Activated CD4-positive, alpha-beta T cell treated with anti-CD3 and anti-CD28 coated beads, Interleukin-2, amount 10 ng/mL, durations not matched to agents 7 days and 5 days (primary cell): ENCODE results near the gene ARHGAP15. TPM values are rescaled to one million over a fixed set of nuclear protein-coding genes. Genes with fewer than 3 reads are reported as not detected.

Experiments
- CTCF ChIA-PET: fragments of 350-600 bp; sonication (Branson Sonifier 250); formaldehyde crosslinking; loops from one replicate; lab custom pipeline; 2021; ENCODE audit warnings: antibody characterized with exemption; lab: Charles Lee
- POLR2A ChIA-PET: fragments of 350-600 bp; sonication (Branson Sonifier 250); formaldehyde crosslinking; loops from one replicate; lab custom pipeline; 2021; ENCODE audit warnings: antibody characterized with exemption; lab: Charles Lee
- DNase-seq: peaks from one replicate; pipeline ENCODE4 v3.0.0-alpha.2; 2020
- H3K27ac Mint-ChIP-seq: one replicate; pipeline ENCODE4 v1.8.0; 2021; ENCODE audit warnings: mild to moderate bottlenecking, moderate library complexity, mixed read lengths
- H3K27me3 Mint-ChIP-seq: one replicate; pipeline ENCODE4 v1.8.0; 2021; ENCODE audit warnings: mixed read lengths
- H3K36me3 Mint-ChIP-seq: one replicate; pipeline ENCODE4 v1.8.0; 2021; ENCODE audit warnings: low read depth, mixed read lengths
- H3K4me1 Mint-ChIP-seq: one replicate; pipeline ENCODE4 v1.8.0; 2021; ENCODE audit warnings: mixed read lengths
- H3K4me3 Mint-ChIP-seq: one replicate; pipeline ENCODE4 v1.8.0; 2021; ENCODE audit warnings: mild to moderate bottlenecking, moderate library complexity, mixed read lengths
- H3K9me3 Mint-ChIP-seq: one replicate; pipeline ENCODE4 v1.8.0; 2021; ENCODE audit warnings: mixed read lengths
- total RNA-seq, 2 experiments: library from RNA; stranded (reverse); gene quantifications; one replicate each; pipeline ENCODE4 v1.2.3, GENCODE V29; 2021

ARHGAP15 gene
- total RNA-seq, 2 experiments from 2014 or later = 189 to 197 TPM

DNA sequence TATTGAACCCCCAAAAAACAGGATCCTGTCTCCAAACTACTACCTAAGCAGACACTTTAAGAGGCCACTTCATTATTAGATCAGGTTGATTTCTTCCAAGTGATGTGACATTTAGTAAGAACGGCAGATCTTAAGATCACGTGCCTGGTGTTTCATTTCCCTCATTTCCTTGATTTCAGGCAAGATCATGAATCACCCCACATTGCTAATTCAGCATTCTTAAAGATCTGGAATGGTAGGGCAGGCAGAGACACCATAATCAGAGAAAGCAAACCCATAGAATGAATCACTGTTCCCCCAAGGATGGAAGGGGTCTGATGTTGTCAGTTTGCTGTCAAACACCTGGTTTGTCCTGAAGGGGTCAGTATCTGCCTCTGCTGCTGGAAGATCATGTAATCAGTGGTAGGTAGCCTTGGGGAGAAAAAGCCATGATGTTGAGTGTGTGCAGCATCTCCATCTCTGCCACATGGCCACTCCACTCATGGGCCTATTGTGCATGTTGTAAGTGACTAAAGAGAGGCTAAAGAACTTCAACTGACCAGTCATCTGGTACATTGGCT, 133.9 kb downstream of the ARHGAP15 start:
- ChIA-PET CTCF (interaction anchor here (1.0 to 1.6 kb wide), 2 partner anchors 101 to 229 kb away, joined by 4 to 6 read pairs; no protein-coding TSS in a partner anchor), POLR2A (no interaction called here)
- Mint-ChIP-seq H3K27me3 (no peaks in the 10 kb centered on the region), H3K4me1 (peaks cover 57% of the 10 kb centered on the region), H3K27ac (peak overlapping the region; percentile 92), H3K4me3 (no peak overlapping the region), H3K36me3 (peaks cover 56% of the 10 kb centered on the region), H3K9me3 (peaks cover 19% of the 10 kb centered on the region)
- no peak for DNase-seq

DNA sequence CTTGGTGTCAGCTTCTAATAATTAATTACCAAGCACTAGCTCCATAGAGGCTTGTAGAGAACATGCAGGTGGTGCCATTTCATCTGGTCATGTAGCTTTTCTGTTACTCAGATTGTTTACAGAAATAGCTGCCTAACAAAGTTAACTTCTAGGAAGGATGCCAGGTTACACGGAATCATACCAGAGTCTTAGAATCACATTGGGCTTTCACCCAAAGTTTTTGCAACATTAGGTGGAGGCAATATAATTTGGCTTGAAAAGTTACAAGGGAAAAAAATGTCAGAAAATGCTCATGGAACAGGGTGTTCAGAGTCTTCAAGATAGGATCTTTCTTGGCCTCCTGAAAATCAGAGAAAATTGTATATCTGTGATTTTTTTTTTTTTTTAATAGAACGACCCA, 135.6 kb downstream of the ARHGAP15 start:
- H3K4me3 Mint-ChIP-seq = no peak overlapping the region
- peaks cover 44% of the 10 kb centered on the region for H3K4me1 Mint-ChIP-seq
- no peak for DNase-seq
- ChIA-PET POLR2A (no interaction called here), CTCF (interaction anchor here (0.6 to 1.4 kb wide), 6 partner anchors 20 to 136 kb away, joined by 3 to 4 read pairs (median 3); no protein-coding TSS in a partner anchor)
- no peak overlapping the region for H3K27ac Mint-ChIP-seq
- peaks cover 19% of the 10 kb centered on the region for H3K9me3 Mint-ChIP-seq
- peaks cover 58% of the 10 kb centered on the region for H3K36me3 Mint-ChIP-seq
- no peaks in the 10 kb centered on the region for H3K27me3 Mint-ChIP-seq

DNA sequence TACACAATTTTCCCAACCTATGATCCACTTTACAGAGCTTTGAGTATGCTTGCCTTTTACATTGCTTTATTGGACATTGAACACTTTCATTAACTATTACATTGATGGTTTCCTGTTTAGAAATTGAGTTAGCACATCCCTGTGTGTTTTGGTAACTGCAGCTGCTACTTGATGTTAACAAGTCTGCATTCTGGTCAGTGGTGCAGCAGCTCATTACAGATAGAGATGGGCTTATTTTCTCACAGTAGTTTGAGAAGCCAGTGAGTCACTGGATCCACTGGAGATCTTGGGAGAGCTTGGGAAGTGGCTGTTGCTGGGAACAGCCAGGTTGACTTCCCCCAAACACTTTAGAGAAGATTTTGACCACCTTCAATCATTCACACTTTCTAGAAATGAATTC, 150.5 kb downstream of the ARHGAP15 start:
- Mint-ChIP-seq H3K4me1 (peaks cover 33% of the 10 kb centered on the region), H3K36me3 (peaks cover 28% of the 10 kb centered on the region), H3K4me3 (no peak overlapping the region), H3K27me3 (no peaks in the 10 kb centered on the region), H3K27ac (no peak overlapping the region), H3K9me3 (no peaks in the 10 kb centered on the region)
- no peak for DNase-seq
- ChIA-PET CTCF (interaction anchor here (0.5 to 1.2 kb wide), 4 partner anchors 19 to 245 kb away, joined by 3 to 4 read pairs (median 4); no protein-coding TSS in a partner anchor), POLR2A (no interaction called here)

DNA sequence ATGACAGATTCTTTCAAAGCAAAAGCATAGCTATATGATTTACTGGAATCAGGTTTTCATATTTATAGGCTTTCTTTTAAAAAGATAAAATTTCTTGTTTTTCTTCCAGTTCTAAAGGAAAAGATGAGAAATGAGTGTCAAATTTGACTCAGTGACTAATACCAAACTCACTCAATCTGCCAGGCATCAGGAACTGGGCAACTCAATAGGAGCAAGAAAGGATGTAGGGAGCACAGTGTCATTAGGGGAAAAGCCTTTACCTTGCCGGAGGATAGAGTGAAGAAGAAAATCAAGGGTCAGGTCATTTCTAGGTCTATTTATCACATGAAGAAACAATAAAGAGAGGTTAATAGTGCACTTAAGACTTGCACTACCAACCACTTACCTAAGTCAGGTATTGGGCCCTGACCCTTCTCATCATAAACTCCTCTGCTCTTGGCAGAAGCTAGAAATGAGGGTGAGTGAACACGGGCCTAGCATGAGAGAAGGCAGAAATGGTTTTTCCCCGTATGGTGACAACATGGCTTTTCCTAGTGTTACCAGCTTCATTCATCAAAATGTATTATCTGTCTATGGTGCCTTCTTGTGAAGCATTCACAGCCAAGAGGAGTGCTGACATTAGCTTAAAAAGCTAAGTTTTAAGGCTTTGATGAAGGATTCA, 151.0 kb downstream of the ARHGAP15 start:
- no peaks in the 10 kb centered on the region for H3K9me3 Mint-ChIP-seq
- H3K4me3 Mint-ChIP-seq = no peak overlapping the region
- peaks cover 29% of the 10 kb centered on the region for H3K4me1 Mint-ChIP-seq
- no peaks in the 10 kb centered on the region for H3K27me3 Mint-ChIP-seq
- H3K36me3 Mint-ChIP-seq = peaks cover 24% of the 10 kb centered on the region
- no peak overlapping the region for H3K27ac Mint-ChIP-seq
- POLR2A ChIA-PET = no interaction called here
- CTCF ChIA-PET = interaction anchor here (1.0 to 1.2 kb wide), 2 partner anchors 21 to 246 kb away, joined by 3 to 4 read pairs; no protein-coding TSS in a partner anchor
- no peak for DNase-seq

DNA sequence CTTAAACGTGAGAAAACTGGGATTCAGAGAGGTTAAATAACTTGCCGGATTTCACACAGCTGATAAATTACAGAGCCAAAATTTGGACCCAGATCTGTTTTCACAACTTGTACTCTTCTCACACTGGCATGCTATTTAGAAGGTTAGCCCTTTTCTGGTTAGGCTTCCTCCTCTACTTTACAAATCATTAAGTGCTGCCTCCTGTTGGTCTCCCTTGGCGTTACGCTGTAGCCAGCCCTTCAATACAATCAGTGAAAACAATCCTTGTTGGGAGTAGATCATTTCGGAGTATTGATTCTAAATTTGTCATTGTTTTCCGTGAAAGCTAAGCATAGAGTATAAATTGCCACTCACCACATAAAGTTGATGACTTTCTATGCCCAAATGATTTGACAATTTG, 153.5 kb downstream of the ARHGAP15 start:
- no peaks in the 10 kb centered on the region for H3K9me3 Mint-ChIP-seq
- CTCF ChIA-PET = interaction anchor here (2.2 kb wide), 1 partner anchor 24 kb away, joined by 8 read pairs; no protein-coding TSS in a partner anchor
- no peaks in the 10 kb centered on the region for H3K27me3 Mint-ChIP-seq
- H3K27ac Mint-ChIP-seq = no peak overlapping the region
- peaks cover 13% of the 10 kb centered on the region for H3K4me1 Mint-ChIP-seq
- no peak for DNase-seq
- H3K36me3 Mint-ChIP-seq = peaks cover 14% of the 10 kb centered on the region
- POLR2A ChIA-PET = no interaction called here
- H3K4me3 Mint-ChIP-seq = no peak overlapping the region

DNA sequence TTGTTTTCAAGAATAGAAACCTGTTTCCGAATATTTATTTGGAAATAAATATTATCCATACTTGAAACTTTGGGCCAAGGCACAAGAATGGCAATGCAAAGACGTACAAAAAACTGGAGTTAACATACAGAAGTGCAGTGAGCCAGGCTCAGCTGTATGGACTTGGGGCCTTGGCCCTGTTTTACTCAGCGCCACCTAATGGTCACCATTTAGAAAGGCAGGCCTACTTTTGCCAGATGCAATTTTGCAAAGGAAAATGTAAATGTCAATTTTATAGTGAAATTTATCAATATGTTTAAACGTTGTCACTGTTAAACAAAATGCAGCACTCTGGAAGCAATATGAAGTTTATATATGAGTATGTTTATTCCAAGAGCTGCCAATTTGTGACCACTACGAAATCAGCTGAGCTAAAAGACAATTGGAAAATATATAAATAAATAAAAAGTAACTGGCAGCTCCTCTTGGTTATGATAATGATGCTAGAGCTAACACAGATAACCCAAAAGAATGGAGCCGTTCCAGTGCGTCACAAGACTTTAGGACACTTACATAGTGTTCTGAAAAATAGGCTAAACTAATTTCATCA, 155.0 kb downstream of the ARHGAP15 start:
- no peaks in the 10 kb centered on the region for H3K27me3 Mint-ChIP-seq
- H3K4me3 Mint-ChIP-seq = no peak overlapping the region
- peak overlapping the region; percentile 51 for H3K27ac Mint-ChIP-seq
- no peaks in the 10 kb centered on the region for H3K9me3 Mint-ChIP-seq
- H3K4me1 Mint-ChIP-seq = peaks cover 13% of the 10 kb centered on the region
- POLR2A ChIA-PET = no interaction called here
- CTCF ChIA-PET = interaction anchor here (0.9 to 2.2 kb wide), 5 partner anchors 9 to 173 kb away, joined by 3 to 8 read pairs (median 3); no protein-coding TSS in a partner anchor
- H3K36me3 Mint-ChIP-seq = peaks cover 27% of the 10 kb centered on the region
- peak; percentile 39 for DNase-seq

DNA sequence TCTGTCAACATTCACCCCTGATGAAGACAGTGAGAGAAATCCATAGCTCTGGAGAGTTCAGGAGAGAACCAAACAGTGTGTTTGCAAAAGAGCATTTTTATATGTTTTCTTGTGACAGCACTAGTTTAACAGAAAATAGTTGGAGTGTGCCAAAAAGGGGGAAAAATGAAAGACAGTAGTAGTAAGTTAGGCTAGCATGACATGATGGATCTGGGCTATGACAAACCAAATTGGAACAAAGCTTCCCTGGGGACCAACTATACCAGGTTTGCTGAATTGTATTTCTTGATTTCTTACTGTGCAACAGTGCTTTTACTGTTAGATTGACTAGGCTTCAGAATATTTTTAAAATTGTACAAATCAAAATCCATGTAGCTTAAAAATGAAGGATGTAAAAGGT, 159.8 kb downstream of the ARHGAP15 start:
- peaks cover 32% of the 10 kb centered on the region for H3K36me3 Mint-ChIP-seq
- no peaks in the 10 kb centered on the region for H3K27me3 Mint-ChIP-seq
- ChIA-PET POLR2A (interaction anchor here (0.7 kb wide), 1 partner anchor 104 kb away, joined by 3 read pairs; no protein-coding TSS in a partner anchor), CTCF (interaction anchor here (1.2 kb wide), 1 partner anchor 9 kb away, joined by 3 read pairs; no protein-coding TSS in a partner anchor)
- no peaks in the 10 kb centered on the region for H3K9me3 Mint-ChIP-seq
- no peak overlapping the region for H3K27ac Mint-ChIP-seq
- DNase-seq = no peak
- H3K4me1 Mint-ChIP-seq = peaks cover under 1% of the 10 kb centered on the region
- H3K4me3 Mint-ChIP-seq = no peak overlapping the region

DNA sequence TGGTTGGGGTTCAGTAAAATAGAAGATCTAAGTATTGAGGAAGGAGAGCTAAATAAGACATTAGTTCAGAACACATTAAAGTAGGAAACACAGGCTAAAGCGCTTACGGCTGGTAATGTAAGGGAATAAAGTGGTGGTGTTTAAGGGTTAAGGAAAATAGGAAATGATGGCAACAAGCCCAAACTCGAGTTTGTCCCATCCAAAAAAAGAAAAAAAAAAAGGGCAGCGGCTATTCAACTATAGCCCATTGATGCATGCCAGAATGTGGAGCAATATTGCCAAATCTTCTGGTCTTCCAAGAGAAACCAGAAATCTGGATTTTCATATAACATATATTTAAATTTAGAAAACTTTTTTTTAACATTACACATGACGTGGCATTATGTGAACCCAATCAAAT, 161.0 kb downstream of the ARHGAP15 start:
- Mint-ChIP-seq H3K4me3 (no peak overlapping the region), H3K9me3 (no peaks in the 10 kb centered on the region), H3K27ac (peak overlapping the region; percentile 10), H3K4me1 (no peaks in the 10 kb centered on the region), H3K36me3 (peaks cover 33% of the 10 kb centered on the region), H3K27me3 (no peaks in the 10 kb centered on the region)
- ChIA-PET CTCF (no interaction called here), POLR2A (interaction anchor here (0.6 kb wide), 1 partner anchor 50 kb away, joined by 3 read pairs; no protein-coding TSS in a partner anchor)
- no peak for DNase-seq

DNA sequence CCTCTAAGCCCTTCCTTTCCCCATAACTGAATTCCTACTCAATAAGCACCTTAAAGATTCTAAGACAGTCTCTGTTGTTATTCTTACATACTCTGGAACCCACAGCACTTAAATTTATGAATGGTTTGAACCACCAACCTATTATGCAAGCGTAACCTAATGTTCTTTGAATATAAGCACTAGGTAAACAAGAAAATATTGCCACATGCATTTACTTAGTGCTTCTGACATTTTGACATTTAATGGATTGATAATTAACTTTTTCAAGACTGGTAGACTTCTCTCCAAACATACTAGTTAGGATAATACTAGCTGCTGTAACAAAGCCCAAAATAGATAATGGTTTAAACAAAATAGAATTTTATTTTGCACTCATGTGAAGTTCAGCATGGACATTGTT, 164.8 kb downstream of the ARHGAP15 start:
- no peak for DNase-seq
- Mint-ChIP-seq H3K4me1 (no peaks in the 10 kb centered on the region), H3K4me3 (no peak overlapping the region), H3K36me3 (peaks cover 41% of the 10 kb centered on the region), H3K27me3 (no peaks in the 10 kb centered on the region), H3K9me3 (no peaks in the 10 kb centered on the region), H3K27ac (no peak overlapping the region)
- ChIA-PET CTCF (no interaction called here), POLR2A (no interaction called here)

DNA sequence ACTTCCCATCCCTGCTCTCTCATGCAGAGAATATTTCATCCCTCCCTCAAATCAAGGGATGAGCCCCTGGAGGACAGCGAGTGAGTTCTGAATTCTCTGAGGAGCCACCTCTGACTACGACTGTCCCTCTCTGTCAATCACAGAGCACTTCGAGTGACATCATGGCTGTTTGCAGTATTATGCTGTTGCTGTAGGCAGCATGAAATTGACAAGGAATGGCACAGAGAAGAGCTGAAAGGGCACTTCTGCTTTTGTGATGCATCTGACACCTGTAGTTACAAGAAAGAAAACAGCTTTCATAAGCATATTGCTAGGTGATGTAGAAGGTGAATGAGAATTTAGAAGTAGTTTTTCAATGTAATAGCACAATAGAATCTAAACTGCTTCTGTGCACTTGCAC, 166.9 kb downstream of the ARHGAP15 start:
- Mint-ChIP-seq H3K4me3 (no peak overlapping the region), H3K9me3 (no peaks in the 10 kb centered on the region), H3K27ac (no peak overlapping the region), H3K27me3 (no peaks in the 10 kb centered on the region), H3K36me3 (peaks cover 37% of the 10 kb centered on the region), H3K4me1 (no peaks in the 10 kb centered on the region)
- DNase-seq = no peak
- POLR2A ChIA-PET = no interaction called here
- CTCF ChIA-PET = no interaction called here

DNA sequence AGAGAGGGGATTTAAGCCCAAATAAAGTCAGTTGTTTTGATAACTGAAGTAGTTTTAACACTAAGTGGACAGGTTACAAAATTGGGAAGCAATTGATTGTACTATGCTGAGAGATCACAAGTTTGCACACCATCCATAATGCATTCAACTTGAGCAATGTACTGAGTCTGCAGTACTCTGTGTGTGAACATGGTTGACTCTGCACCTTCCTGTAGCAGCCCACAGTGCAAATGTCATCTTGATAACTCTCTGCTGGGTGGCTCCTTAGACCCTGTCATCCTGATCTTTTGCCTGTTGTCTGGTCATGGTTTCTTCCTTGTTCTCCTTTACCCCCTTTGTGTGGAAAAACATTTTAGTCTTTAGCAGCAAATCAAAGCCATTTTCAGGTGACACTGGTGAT, 168.0 kb downstream of the ARHGAP15 start:
- Mint-ChIP-seq H3K36me3 (peaks cover 41% of the 10 kb centered on the region), H3K27me3 (no peaks in the 10 kb centered on the region), H3K9me3 (peaks cover 4% of the 10 kb centered on the region), H3K4me3 (no peak overlapping the region), H3K27ac (no peak overlapping the region), H3K4me1 (no peaks in the 10 kb centered on the region)
- ChIA-PET POLR2A (no interaction called here), CTCF (interaction anchor here (0.9 kb wide), 1 partner anchor 8 kb away, joined by 3 read pairs; no protein-coding TSS in a partner anchor)
- no peak for DNase-seq

DNA sequence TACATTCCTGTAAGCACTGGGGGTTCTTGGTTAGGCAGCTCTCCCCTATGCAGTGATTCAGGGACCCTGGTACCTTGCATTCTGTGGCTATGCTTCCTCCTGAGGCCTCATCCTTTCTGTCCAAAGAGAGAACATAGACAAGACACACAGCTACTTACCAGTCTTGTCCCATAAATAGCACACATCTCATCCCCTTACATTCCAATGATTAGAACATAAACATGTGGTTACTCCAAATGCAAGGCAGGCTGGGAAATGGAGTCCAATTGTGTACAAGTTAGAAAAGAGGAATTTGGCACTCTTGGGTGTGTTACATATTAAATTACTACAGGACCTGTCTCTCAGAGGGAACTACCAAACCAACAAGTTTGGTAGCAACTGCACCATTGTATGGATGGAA, 171.3 kb downstream of the ARHGAP15 start:
- CTCF ChIA-PET = interaction anchor here (0.6 kb wide), 1 partner anchor 32 kb away, joined by 3 read pairs; no protein-coding TSS in a partner anchor
- peaks cover 8% of the 10 kb centered on the region for H3K9me3 Mint-ChIP-seq
- POLR2A ChIA-PET = no interaction called here
- no peak overlapping the region for H3K27ac Mint-ChIP-seq
- no peak for DNase-seq
- H3K27me3 Mint-ChIP-seq = no peaks in the 10 kb centered on the region
- no peaks in the 10 kb centered on the region for H3K4me1 Mint-ChIP-seq
- peaks cover 50% of the 10 kb centered on the region for H3K36me3 Mint-ChIP-seq
- no peak overlapping the region for H3K4me3 Mint-ChIP-seq

DNA sequence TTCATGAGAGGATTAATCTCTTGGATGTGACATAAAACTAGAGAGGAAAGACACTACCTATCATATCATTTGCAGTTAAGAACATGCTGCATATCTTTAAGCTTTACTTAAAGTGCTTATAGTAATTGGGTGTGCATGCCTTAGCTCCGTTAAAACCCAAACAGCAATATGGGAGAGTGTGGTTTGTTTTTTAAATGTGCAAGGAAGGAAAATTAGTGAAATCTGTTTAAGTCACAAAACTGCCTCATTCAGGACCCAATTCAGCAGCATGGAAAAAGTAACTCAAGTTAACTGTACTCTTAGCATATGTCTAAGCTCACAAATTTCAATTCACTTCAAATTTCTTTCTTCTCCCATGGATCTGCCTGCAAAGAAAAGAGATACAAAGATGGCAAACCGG, 182.2 kb downstream of the ARHGAP15 start:
- POLR2A ChIA-PET = no interaction called here
- Mint-ChIP-seq H3K27ac (no peak overlapping the region), H3K27me3 (no peaks in the 10 kb centered on the region), H3K4me1 (peaks cover 2% of the 10 kb centered on the region), H3K4me3 (no peak overlapping the region), H3K9me3 (no peaks in the 10 kb centered on the region), H3K36me3 (no peaks in the 10 kb centered on the region)
- DNase-seq = no peak
- CTCF ChIA-PET = interaction anchor here (0.8 to 1.0 kb wide), 2 partner anchors 10 to 27 kb away, joined by 3 read pairs; no protein-coding TSS in a partner anchor
